Nephron progenitor cell (in vitro differentiated cells): ENCODE data around the gene ACOT11.

Source experiments
- DNase-seq: peaks from one replicate; pipeline ENCODE4 v3.0.0; 2021
- H3K27ac Mint-ChIP-seq: 2 replicates; pipeline ENCODE4 v1.8.0; 2021; ENCODE audit warnings: mild to moderate bottlenecking, moderate library complexity, mixed read lengths
- H3K27me3 Mint-ChIP-seq: 2 replicates; pipeline ENCODE4 v1.8.0; 2021; ENCODE audit warnings: mild to moderate bottlenecking, low read depth, mixed read lengths; ENCODE audit not compliant: poor library complexity
- H3K36me3 Mint-ChIP-seq: 2 replicates; pipeline ENCODE4 v1.8.0; 2021; ENCODE audit warnings: low read depth, mixed read lengths
- H3K4me1 Mint-ChIP-seq: 2 replicates; pipeline ENCODE4 v1.8.0; 2021; ENCODE audit warnings: mixed read lengths
- H3K4me3 Mint-ChIP-seq: 2 replicates; pipeline ENCODE4 v1.8.0; 2021; ENCODE audit warnings: mild to moderate bottlenecking, moderate library complexity, mixed read lengths
- H3K9me3 Mint-ChIP-seq: 2 replicates; pipeline ENCODE4 v1.8.0; 2021; ENCODE audit warnings: mild to moderate bottlenecking, moderate library complexity, mixed read lengths
- TF ChIP-seq, protein P1 (sequence below): fragments of 200-600 bp; sonication (generic); IDR thresholded peaks from 2 replicates; pipeline ENCODE4 v1.5.0; 2021; ENCODE audit warnings: antibody characterized with exemption

ACOT11 gene

GRCh38 chr1:54577612-54578011 is 29.6 kb downstream of the ACOT11 start:
- Mint-ChIP-seq H3K4me3 (no peak overlapping the region), H3K9me3 (no peaks in the 10 kb centered on the region), H3K36me3 (no peaks in the 10 kb centered on the region), H3K4me1 (peaks cover 63% of the 10 kb centered on the region), H3K27ac (no peak overlapping the region), H3K27me3 (no peaks in the 10 kb centered on the region)
- TF ChIP-seq, protein P1, sequence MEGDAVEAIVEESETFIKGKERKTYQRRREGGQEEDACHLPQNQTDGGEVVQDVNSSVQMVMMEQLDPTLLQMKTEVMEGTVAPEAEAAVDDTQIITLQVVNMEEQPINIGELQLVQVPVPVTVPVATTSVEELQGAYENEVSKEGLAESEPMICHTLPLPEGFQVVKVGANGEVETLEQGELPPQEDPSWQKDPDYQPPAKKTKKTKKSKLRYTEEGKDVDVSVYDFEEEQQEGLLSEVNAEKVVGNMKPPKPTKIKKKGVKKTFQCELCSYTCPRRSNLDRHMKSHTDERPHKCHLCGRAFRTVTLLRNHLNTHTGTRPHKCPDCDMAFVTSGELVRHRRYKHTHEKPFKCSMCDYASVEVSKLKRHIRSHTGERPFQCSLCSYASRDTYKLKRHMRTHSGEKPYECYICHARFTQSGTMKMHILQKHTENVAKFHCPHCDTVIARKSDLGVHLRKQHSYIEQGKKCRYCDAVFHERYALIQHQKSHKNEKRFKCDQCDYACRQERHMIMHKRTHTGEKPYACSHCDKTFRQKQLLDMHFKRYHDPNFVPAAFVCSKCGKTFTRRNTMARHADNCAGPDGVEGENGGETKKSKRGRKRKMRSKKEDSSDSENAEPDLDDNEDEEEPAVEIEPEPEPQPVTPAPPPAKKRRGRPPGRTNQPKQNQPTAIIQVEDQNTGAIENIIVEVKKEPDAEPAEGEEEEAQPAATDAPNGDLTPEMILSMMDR: no peak
- DNase-seq: no peak

GRCh38 chr1:54579337-54579781 is 31.3 kb downstream of the ACOT11 start:
- Mint-ChIP-seq H3K36me3 (no peaks in the 10 kb centered on the region), H3K9me3 (no peaks in the 10 kb centered on the region), H3K4me3 (no peak overlapping the region), H3K27ac (no peak overlapping the region), H3K4me1 (peaks cover 71% of the 10 kb centered on the region), H3K27me3 (no peaks in the 10 kb centered on the region)
- TF ChIP-seq, protein P1: no peak
- DNase-seq: no peak

DNA sequence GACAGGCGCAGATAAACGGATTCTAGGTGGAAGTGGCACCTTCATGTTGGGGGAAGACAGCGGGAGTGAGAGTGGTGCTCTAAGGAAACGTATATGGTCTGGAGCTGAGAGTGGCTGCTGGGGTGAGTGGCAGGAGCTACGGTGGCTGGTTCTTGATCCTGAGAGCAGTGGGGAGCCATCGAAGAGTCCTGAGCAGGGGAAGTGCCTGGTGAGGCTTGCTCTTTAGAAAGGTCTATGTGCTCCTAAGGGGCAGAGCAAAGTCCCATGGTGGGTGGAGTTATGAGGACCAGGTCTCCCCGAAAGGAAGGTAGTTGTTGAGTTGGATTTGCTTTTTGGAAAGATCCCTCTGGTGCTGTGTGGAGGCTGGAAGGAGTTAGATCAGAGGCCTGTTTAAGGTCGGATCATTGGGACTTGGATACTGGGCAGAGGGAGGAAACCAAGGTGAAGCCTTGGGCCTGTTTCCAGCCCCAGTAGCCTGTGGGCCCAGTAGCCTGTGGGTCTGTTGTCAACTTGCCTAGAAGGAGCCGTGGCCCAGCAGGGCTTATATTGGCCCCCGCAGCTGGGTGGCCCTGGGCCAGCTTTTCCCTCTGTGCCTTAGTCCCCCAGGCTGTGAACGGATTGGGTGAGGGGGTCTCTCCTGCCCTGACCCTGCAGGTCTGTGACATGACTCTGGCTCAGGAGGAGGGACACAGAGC is 33.0 kb downstream of the ACOT11 start:
- Mint-ChIP-seq H3K4me1 (peaks cover 54% of the 10 kb centered on the region), H3K9me3 (no peaks in the 10 kb centered on the region), H3K27ac (peak overlapping the region; percentile 24), H3K4me3 (no peak overlapping the region), H3K27me3 (no peaks in the 10 kb centered on the region), H3K36me3 (no peaks in the 10 kb centered on the region)
- TF ChIP-seq, protein P1: no peak
- no peak for DNase-seq

- no peaks in the 10 kb centered on the region for H3K9me3 Mint-ChIP-seq
- TF ChIP-seq, protein P1: no peak
- H3K4me1 Mint-ChIP-seq: peaks cover 52% of the 10 kb centered on the region
- no peaks in the 10 kb centered on the region for H3K27me3 Mint-ChIP-seq
- H3K27ac Mint-ChIP-seq: no peak overlapping the region
- no peak for DNase-seq
- no peak overlapping the region for H3K4me3 Mint-ChIP-seq
- no peaks in the 10 kb centered on the region for H3K36me3 Mint-ChIP-seq
Observed at GRCh38 chr1:54581621-54582035, 33.6 kb downstream of the ACOT11 start.

- peak overlapping the region; percentile 56 for H3K27ac Mint-ChIP-seq
- no peaks in the 10 kb centered on the region for H3K27me3 Mint-ChIP-seq
- no peaks in the 10 kb centered on the region for H3K36me3 Mint-ChIP-seq
- H3K4me3 Mint-ChIP-seq: peak overlapping the region; percentile 36
- no peaks in the 10 kb centered on the region for H3K9me3 Mint-ChIP-seq
- H3K4me1 Mint-ChIP-seq: peaks cover 50% of the 10 kb centered on the region
- DNase-seq: peak; percentile 73
- TF ChIP-seq, protein P1: no peak
Observed at GRCh38 chr1:54582566-54583306, 34.7 kb downstream of the ACOT11 start.
